GM18502 (cell line): ENCODE results near the gene SDE2.
"Not testable (repeated sequence)": the region's sequence is repeated elsewhere in the genome, so short reads cannot be mapped to it uniquely, and the experiment has no call there.

Experiments
- ATAC-seq: cut with Tn5 transposase; IDR thresholded peaks from one replicate; pipeline ENCODE4 v1.9.1; 2021; ENCODE audit warnings: mild to moderate bottlenecking; ENCODE audit not compliant: unreplicated experiment, poor library complexity

Gene SDE2

GRCh38 chr1:225945564-225945963 is 53.6 kb downstream of the SDE2 start:
- no peak for ATAC-seq

DNA sequence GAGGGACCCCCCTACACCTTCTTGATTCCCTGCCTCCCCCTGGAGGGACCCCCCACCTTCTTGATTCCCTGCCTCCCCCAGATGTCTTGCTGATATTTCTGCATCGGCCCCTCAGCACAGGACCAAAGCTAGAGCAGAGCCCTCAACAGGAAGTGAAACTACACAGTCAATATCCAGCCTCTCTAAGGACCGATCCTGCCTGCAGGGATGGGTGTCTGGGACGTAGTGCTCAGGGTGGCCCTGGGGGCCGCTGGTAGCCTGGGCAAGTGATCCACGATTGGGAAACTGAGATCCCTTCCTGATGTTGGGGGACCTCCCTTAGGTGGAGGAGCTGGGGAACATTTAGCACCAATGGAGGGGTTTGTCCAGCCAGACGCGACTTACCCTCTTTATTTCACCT is 54.2 kb downstream of the SDE2 start:
- ATAC-seq, result peak; percentile 76

- no peak for ATAC-seq
Measured at GRCh38 chr1:225944387-225944786, 54.8 kb downstream of the SDE2 start.

DNA sequence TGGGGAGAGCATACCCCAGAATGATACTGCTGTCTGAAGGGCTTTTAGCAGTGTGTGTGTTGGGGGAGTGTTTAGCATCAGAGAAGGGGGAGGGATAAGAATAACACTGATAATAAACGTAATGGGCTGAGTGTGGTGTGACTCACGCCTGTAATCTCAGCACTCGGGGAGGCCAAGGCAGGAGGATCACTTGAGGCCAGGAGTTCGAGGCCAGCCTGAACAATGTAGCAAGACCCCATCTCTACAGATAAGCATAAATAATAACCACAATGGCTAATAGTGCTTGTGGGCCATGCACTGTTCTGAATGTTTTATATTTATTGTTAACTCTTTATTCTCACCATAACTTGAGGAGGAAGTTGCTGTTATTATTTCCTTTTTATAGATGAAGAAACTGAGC is 55.6 kb downstream of the SDE2 start:
- no peak for ATAC-seq

- peak; percentile 74 for ATAC-seq
Measured at GRCh38 chr1:225942574-225942973, 56.6 kb downstream of the SDE2 start.

GRCh38 chr1:225941942-225942222 is 57.3 kb downstream of the SDE2 start:
- no peak for ATAC-seq

GRCh38 chr1:225941187-225941941 is 57.8 kb downstream of the SDE2 start, which contains the start of gene LEFTY2:
LEFTY2 (minus strand) TSS chr1:225941220; CDS start chr1:225941140, 80 bp downstream.
- no peak for ATAC-seq

DNA sequence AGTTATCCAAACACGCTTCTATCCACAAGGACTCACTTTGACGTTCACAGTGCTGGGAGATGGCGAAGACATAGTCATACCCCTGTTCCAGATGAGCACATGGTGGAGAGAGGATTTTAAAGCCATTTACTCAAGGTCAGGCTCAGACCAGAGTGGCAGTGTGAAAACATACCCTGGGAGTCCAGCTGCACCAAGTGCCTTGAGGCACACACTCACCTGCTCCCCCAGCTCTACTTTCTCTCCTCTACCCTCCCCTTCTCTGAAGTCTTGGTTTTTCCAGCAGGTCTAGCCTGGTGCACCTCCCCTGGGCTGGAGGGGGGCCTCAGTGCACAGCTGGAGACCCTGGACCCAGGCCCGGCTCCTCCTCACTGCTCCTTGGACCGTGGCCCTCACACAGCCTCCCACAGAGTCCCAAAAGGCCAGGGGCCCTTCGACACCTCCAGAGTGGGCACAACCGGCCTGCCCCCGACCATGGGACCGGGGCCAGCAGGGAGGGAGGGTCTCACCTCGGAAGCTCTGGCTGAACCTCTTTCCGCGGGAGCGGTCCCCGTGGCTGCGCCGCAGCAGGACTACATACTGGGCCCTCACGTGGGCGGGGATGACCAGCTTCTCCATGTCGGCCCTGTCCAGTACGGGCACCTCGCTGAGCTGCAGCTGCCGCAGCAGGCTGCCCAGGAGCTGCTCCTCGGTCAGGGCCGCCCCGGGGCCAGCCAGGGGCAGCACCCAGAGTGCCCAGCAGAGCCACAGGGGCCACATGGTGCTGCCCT is 58.6 kb downstream of the SDE2 start:
- ATAC-seq, result no peak

- ATAC-seq, result not testable (repeated sequence)
Measured at GRCh38 chr1:225939939-225940310, 59.2 kb downstream of the SDE2 start.

GRCh38 chr1:225939097-225939938 is 59.8 kb downstream of the SDE2 start:
- ATAC-seq, result not testable (repeated sequence)

DNA sequence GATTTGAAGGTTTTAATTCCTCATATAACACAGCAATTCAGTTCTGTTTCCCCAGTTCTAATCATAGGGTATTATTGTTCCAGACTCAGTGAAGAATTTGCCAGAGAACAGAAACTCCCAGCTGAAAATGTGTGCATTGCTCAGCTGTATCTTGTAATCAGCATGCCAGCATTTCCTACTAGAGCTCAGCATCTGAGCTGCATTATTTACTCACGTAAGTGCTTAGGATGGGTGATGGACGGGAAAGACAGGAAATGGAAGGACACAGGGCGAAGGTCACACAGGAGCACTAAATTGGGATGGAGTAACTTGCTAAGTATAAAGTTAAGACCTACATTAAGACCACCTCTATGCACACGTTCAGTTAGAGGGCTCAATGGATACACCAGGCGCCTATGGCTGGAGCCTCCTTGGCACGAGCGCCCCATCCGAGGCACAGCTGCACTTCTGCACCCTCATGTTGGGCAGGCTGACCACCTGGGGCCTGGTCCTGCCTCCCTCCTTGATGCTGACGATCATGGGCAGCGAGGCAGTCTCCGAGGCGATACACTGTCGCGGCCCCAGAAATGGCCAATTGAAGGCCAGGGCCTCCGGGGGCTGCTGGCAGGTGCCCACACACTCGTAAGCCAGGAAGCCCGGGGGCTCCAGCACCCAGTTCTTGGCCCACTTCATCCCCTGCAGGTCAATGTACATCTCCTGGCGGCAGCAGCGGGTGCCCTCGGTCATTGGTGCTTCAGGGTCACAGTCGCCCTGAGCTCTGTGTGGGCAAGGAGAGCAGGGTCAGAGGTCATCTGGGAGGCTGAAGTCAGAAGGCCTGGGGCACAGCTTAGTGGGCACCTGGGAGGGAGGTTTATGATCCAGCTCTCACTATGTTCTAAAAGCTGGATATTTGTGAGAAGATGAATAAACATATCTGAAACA is 61.8 kb downstream of the SDE2 start:
- no peak for ATAC-seq

DNA sequence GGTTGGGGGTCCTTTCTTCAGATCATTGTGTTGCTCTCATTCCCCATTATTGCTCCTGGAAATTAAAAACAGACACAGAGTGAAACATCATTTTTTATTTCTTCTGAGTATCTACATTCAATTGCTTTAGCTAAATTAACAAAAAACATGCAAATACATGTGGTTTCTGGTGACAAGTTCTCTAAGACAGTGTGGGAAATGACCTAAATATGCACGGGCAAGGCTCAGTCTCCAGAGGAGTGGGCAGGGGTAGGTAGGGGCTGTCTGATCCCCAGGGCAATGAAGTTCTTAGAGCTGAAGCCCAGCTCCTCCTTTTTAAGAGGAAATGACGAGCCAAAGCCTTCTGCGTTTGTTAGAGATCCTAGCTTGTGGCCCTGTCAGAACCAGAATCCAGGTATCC is 62.6 kb downstream of the SDE2 start:
- no peak for ATAC-seq

- ATAC-seq, result not testable (repeated sequence)
Measured at GRCh38 chr1:225936086-225936485, 63.1 kb downstream of the SDE2 start.

DNA sequence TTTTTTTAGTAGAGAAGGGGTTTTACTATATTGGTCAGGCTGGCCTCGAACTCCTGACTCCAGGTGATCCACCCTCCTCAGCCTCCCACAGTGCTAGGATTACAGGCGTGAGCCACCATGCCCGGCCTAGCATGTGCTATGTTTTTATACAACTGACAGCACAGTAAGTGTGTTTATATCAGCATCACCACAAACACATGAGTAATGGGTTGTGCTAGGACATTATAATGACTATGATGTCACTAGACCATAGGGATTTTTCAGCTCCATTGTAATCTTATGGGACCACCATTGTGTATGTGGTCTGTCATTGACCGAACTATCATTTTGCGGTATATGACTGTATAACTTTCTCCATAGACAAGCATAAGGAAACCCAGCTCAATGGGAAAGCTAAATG is 64.4 kb downstream of the SDE2 start:
- ATAC-seq, result no peak

DNA sequence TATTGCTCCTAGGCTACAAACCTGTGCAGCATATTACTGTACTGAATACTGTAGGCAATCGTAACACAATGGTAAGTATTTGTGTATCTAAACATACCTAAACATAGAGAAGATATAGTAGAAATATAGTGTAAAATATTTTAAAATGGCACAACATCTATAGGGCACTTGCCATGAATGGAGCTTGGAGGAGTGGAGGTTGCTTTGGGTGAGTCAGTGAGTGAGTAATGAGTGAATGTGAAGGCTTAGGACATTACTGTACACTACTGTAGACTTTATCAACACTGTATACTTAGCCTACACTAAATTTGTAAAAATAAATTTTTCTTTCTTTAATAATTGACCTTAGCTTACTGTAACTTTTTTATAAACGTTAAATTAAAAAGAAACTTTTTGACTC is 66.1 kb downstream of the SDE2 start:
- ATAC-seq, result no peak
